Measurements from ENCODE around the gene POLR1C.

GRCh38 chr6:43541774-43542471 lies 25.0 kb downstream of the POLR1C start:
- TF ChIP-seq POLR2AphosphoS5 (IDR thresholded peaks at IDR 0.05), result no peak
- TF ChIP-seq, protein P1, sequence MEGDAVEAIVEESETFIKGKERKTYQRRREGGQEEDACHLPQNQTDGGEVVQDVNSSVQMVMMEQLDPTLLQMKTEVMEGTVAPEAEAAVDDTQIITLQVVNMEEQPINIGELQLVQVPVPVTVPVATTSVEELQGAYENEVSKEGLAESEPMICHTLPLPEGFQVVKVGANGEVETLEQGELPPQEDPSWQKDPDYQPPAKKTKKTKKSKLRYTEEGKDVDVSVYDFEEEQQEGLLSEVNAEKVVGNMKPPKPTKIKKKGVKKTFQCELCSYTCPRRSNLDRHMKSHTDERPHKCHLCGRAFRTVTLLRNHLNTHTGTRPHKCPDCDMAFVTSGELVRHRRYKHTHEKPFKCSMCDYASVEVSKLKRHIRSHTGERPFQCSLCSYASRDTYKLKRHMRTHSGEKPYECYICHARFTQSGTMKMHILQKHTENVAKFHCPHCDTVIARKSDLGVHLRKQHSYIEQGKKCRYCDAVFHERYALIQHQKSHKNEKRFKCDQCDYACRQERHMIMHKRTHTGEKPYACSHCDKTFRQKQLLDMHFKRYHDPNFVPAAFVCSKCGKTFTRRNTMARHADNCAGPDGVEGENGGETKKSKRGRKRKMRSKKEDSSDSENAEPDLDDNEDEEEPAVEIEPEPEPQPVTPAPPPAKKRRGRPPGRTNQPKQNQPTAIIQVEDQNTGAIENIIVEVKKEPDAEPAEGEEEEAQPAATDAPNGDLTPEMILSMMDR (IDR thresholded peaks at IDR 0.05), result no peak
- no peak for TF ChIP-seq POLR2A (IDR thresholded peaks at IDR 0.05; ENCODE audit: low read depth)

Measured in esophagus muscularis mucosa (tissue), 3 donors.